Peyer's patch (tissue), 4 donors: ENCODE measurements around the gene TTC39C.

Experiments
- POLR2A ChIP-seq, 2 donors: fragments of 450-650 bp; IDR thresholded peaks; one replicate each; pipeline ENCODE4 v1.5.1; 2017; ENCODE audit warnings: antibody characterized with exemption in 2 of 2, mild to moderate bottlenecking in 2 of 2, moderate library complexity in 2 of 2
- TF ChIP-seq, protein P1 (sequence below), 6 experiments: fragments of 450-650 bp in 4 of 6; fragments of 200-600 bp in 2 of 6; sonication (generic) in 1 of 6; IDR thresholded peaks; one replicate each; pipeline ENCODE4 v1.5.1; 2017 to 2019; ENCODE audit warnings: antibody characterized with exemption in 6 of 6, mild to moderate bottlenecking in 3 of 6, moderate library complexity in 1 of 6

- TF ChIP-seq, protein P1, sequence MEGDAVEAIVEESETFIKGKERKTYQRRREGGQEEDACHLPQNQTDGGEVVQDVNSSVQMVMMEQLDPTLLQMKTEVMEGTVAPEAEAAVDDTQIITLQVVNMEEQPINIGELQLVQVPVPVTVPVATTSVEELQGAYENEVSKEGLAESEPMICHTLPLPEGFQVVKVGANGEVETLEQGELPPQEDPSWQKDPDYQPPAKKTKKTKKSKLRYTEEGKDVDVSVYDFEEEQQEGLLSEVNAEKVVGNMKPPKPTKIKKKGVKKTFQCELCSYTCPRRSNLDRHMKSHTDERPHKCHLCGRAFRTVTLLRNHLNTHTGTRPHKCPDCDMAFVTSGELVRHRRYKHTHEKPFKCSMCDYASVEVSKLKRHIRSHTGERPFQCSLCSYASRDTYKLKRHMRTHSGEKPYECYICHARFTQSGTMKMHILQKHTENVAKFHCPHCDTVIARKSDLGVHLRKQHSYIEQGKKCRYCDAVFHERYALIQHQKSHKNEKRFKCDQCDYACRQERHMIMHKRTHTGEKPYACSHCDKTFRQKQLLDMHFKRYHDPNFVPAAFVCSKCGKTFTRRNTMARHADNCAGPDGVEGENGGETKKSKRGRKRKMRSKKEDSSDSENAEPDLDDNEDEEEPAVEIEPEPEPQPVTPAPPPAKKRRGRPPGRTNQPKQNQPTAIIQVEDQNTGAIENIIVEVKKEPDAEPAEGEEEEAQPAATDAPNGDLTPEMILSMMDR (IDR thresholded peaks at IDR 0.05), result no peak
- no peak for TF ChIP-seq POLR2A (IDR thresholded peaks at IDR 0.05)
Measured at GRCh38 chr18:24011123-24011917, 3.2 kb upstream of the TTC39C start.
